Fibroblast of pulmonary artery (primary cell): ENCODE measurements around the gene TMEM213.

Experiments
- DNase-seq: peaks from one replicate; pipeline ENCODE4 v3.0.0-alpha.2; 2010; ENCODE audit warnings: low read depth
- H3K4me3 ChIP-seq: replicated peaks from 2 replicates; pipeline ENCODE4 v1.5.1; 2011; ENCODE audit warnings: low read depth, mild to moderate bottlenecking, control low read depth, low read length, moderate library complexity
- TF ChIP-seq, protein P1 (sequence below): IDR thresholded peaks from 2 replicates; pipeline ENCODE4 v1.5.1; 2011; ENCODE audit warnings: mild to moderate bottlenecking, control low read depth, low read length, inconsistent platforms; ENCODE audit errors: missing control alignments

Gene TMEM213

DNA sequence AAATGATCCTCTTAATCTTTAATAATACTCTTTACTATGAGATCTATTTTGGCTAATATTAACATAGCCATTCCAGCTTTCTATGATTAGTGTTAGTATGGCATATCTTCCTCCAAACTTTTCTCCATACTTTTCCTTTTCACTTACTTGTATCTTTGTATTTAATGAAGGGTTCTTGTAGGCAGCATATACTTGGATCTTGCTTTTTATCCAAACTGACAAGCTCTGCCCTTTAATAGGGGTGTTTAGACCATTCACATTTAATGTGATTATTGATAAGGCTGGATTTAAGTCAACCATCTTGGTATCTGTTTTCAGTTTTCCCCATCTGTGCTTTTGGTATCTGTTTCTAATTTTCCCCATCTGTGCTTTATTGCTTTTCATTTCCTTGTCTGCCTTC, 59.9 kb downstream of the TMEM213 start:
- TF ChIP-seq, protein P1, sequence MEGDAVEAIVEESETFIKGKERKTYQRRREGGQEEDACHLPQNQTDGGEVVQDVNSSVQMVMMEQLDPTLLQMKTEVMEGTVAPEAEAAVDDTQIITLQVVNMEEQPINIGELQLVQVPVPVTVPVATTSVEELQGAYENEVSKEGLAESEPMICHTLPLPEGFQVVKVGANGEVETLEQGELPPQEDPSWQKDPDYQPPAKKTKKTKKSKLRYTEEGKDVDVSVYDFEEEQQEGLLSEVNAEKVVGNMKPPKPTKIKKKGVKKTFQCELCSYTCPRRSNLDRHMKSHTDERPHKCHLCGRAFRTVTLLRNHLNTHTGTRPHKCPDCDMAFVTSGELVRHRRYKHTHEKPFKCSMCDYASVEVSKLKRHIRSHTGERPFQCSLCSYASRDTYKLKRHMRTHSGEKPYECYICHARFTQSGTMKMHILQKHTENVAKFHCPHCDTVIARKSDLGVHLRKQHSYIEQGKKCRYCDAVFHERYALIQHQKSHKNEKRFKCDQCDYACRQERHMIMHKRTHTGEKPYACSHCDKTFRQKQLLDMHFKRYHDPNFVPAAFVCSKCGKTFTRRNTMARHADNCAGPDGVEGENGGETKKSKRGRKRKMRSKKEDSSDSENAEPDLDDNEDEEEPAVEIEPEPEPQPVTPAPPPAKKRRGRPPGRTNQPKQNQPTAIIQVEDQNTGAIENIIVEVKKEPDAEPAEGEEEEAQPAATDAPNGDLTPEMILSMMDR: no peak
- no peak for DNase-seq
- H3K4me3 ChIP-seq: no peak overlapping the region

DNA sequence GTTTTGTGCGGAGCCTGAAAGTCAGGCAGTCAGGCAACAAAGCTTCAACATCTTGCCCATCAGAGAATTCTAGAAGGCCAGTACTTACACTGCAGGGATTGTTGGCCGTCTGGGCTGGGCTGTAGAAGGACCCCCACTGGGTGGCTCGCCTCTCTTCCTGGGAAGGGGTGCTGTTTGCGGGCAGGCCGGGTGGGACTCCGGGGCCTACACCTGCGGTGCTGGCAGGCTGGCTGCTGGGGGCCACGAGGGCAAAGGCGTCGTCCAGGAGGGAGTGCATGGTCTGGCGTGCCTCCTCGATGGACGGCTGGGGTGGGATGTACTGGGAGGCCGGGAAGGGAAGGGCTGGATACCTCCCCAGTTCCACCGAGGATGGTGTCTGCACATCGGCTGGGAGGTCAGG, 63.3 kb downstream of the TMEM213 start:
- no peak for DNase-seq
- H3K4me3 ChIP-seq: no peak overlapping the region
- TF ChIP-seq, protein P1: no peak

DNA sequence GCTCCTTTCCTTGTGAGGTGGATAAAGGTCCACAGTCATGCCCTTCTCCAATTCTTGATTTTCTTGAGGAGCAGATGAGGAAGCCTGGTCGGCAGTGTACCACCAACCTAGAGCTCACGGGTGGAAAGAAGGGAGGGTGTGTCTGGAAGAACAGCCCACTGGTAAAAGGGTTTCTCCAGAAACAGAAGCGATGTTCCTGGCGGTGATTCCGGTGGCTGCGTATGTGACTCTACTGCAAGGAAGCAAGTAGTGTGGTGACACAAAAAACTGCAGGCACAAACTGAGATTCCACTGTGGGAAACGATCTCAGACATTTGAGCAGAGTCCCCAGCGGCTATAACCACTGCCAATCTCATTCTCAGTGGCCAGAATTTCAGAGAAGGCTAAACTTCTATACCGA, 66.1 kb downstream of the TMEM213 start:
- TF ChIP-seq, protein P1: no peak
- H3K4me3 ChIP-seq: no peak overlapping the region

DNA sequence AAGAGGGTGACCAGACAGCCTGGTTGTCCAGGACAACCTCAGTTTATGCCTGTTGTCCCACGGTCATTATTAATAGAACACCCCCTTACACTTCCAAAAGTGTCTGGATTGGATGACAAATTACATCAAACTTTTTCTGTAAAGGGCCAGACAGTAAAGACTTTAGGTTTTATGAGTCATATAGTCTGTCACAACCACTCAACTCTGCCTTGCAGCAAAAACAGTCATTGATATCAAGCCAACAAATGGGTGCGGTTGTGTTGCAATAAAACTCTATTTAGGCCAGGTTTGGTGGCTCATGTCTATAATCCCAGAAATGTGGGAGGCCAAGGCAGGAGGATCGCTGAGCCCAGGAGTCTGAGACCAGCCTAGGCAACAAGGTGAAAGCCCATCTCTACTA, 66.9 kb downstream of the TMEM213 start:
- TF ChIP-seq, protein P1: no peak
- DNase-seq: peak; percentile 91

More for the DNA sequence above, 66.1 kb downstream of the TMEM213 start:
- no peak for DNase-seq

DNA sequence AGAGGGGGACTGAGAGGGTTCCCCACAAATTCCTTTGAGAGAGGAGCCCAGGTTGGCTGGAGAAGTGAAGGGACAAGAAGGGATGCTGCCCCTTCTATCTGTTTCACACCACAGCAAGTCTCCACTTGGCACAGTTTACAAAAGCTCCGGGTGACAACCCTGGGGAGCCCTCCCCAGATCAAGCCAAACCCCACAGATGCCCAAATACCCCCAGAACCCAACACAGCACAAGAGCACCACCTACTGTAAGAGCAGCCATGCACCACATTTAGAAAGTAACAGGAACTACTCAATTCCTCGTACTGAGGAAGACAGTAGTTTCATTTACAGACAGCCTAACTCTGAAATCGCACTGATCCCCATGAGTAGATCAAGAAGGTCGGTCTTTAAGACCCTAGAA, 68.0 kb downstream of the TMEM213 start:
- no peak overlapping the region for H3K4me3 ChIP-seq
- TF ChIP-seq, protein P1: peak; percentile 39
- peak; percentile 16 for DNase-seq

More for the DNA sequence above, 66.9 kb downstream of the TMEM213 start:
- H3K4me3 ChIP-seq: no peak overlapping the region

DNA sequence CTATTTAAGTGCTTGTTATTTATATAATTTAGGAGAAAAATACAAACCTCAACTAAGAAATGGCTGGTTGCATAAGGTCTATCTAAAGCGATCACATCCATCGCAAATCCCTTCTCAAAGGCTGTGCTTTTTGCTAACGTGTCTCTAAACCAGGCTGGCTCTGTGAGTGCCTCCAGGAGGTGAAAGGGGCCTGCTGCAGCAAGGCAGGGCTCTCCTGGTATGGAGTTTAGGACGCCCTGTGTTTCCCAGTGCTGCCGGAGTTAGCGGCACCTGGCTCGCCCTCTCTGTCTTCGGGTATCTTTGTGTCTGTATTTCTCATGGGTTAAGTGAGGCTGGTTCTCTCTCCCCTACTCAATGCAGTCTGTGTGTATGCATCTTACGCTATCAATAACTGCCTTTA, 68.6 kb downstream of the TMEM213 start:
- TF ChIP-seq, protein P1: no peak
- no peak overlapping the region for H3K4me3 ChIP-seq
- DNase-seq: no peak

DNA sequence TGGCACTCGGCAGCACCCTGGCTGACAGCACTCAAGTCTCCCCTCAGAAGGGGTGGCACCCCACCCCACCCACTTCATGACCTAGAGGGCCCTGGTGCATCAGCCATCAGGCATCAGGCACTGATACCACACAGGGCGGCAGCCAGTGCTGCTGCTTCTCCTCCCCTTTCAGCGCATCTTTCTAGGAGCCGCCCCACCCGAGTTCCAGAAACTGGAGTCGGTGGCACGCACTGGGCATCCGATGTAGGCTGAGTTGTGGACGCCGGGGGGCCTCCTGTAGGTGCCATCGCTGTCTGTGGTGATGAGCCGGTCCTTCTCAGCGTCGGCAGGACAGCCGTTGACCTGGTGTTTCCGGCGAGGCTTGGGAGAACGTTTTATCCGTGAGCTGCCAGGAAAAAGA, 70.0 kb downstream of the TMEM213 start:
- H3K4me3 ChIP-seq: no peak overlapping the region
- DNase-seq: no peak
- TF ChIP-seq, protein P1: no peak
